GM12875 (cell line): ENCODE measurements around the gene PTBP1.

Source experiments
- H3K4me3 ChIP-seq: one replicate; pipeline ENCODE4 v1.5.1; 2011; ENCODE audit warnings: low read depth, low read length, control low read depth
- CTCF ChIP-seq: IDR thresholded peaks from 2 replicates; pipeline ENCODE4 v1.5.1; 2011; ENCODE audit warnings: low read depth, mild to moderate bottlenecking, control low read depth, inconsistent platforms, low read length, moderate library complexity, borderline replicate concordance; ENCODE audit not compliant: insufficient read depth

PTBP1 gene

GRCh38 chr19:754530-754929, 42.7 kb upstream of the PTBP1 start:
- H3K4me3 ChIP-seq = no peak overlapping the region
- TF ChIP-seq CTCF = no peak

GRCh38 chr19:755063-755462, 42.2 kb upstream of the PTBP1 start:
- no peak overlapping the region for H3K4me3 ChIP-seq
- TF ChIP-seq CTCF = no peak

DNA sequence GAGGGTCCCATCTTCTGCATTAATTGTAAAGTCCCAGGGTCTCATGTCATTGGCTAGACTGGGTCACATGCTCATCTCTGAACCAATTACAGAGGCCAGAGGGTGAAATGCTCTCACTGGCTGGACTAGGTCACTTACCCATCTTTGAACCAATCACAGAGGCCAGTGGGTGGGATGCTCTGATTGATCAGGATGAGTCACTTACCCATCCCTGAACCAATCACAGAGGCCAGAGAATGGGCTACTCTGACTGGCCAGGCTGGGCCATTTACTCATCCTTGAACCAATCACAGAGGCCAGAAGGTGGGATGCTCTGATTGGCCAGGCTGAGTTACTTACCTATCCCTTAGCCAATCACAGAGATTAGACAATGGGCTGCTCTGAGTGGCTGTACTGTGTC, 41.0 kb upstream of the PTBP1 start:
- no peak for TF ChIP-seq CTCF
- no peak overlapping the region for H3K4me3 ChIP-seq

GRCh38 chr19:756821-757688, 40.2 kb upstream of the PTBP1 start:
- H3K4me3 ChIP-seq = no peak overlapping the region
- TF ChIP-seq CTCF = no peak

GRCh38 chr19:757811-758668, 39.2 kb upstream of the PTBP1 start:
- no peak for TF ChIP-seq CTCF
- H3K4me3 ChIP-seq = no peak overlapping the region

- TF ChIP-seq CTCF = no peak
Observed at GRCh38 chr19:763181-763580, 34.1 kb upstream of the PTBP1 start.

More at GRCh38 chr19:763181-763580, 34.1 kb upstream of the PTBP1 start:
- H3K4me3 ChIP-seq = no peak overlapping the region
